Neutrophil (primary cell): Measurements from ENCODE around the gene ICAM3.
"Not testable (repeated sequence)": the region's sequence is repeated elsewhere in the genome, so short reads cannot be mapped to it uniquely, and the experiment has no call there.

ENCODE experiments used
- H3K27ac ChIP-seq: fragments of 200-600 bp; sonication (generic); 2 replicates; pipeline ENCODE4 v1.5.1; 2016; ENCODE audit warnings: mild to moderate bottlenecking, moderate library complexity
- H3K27me3 ChIP-seq: fragments of 200-600 bp; sonication (generic); 2 replicates; pipeline ENCODE4 v1.6.0; 2016; ENCODE audit warnings: mild to moderate bottlenecking
- H3K36me3 ChIP-seq: fragments of 200-600 bp; sonication (generic); 2 replicates; pipeline ENCODE4 v1.5.1; 2017
- H3K4me1 ChIP-seq, 2 experiments: fragments of 200-600 bp in 1 of 2; sonication (generic) in 1 of 2; 1 replicate in 1 of 2; 2 replicates in 1 of 2; pipeline versions ENCODE4 v1.5.1 to v1.6.1; 2013 to 2016; ENCODE audit warnings: low read depth in 1 of 2, low read length in 1 of 2, mild to moderate bottlenecking in 1 of 2, moderate library complexity in 1 of 2; ENCODE audit not compliant: control insufficient read depth in 1 of 2, insufficient read depth in 1 of 2
- H3K4me3 ChIP-seq, 2 experiments: fragments of 200-600 bp in 1 of 2; sonication (generic) in 1 of 2; 1 replicate in 1 of 2; 2 replicates in 1 of 2; pipeline ENCODE4 v1.5.1; 2013 to 2016; ENCODE audit warnings: low read depth in 1 of 2, low read length in 1 of 2, mild to moderate bottlenecking in 1 of 2, moderate library complexity in 1 of 2
- H3K9me3 ChIP-seq: fragments of 200-600 bp; sonication (generic); 2 replicates; pipeline ENCODE4 v1.5.1; 2016
- CTCF ChIP-seq: fragments of 200-600 bp; sonication (generic); IDR thresholded peaks from 2 replicates; pipeline ENCODE4 v1.5.1; 2016; ENCODE audit warnings: antibody characterized with exemption

The ICAM3 gene

GRCh38 chr19:10379880-10380312, 40.5 kb upstream of the ICAM3 start:
- no peaks in the 10 kb centered on the region for H3K27me3 ChIP-seq
- H3K4me1 ChIP-seq = peaks cover 28% of the 10 kb centered on the region in 2 experiments
- H3K4me3 ChIP-seq = peak overlapping the region; percentile 91 to 98
- H3K9me3 ChIP-seq = no peaks in the 10 kb centered on the region
- H3K36me3 ChIP-seq = peaks cover 36% of the 10 kb centered on the region
- TF ChIP-seq CTCF = no peak
- peak overlapping the region; percentile 95 for H3K27ac ChIP-seq

GRCh38 chr19:10378124-10378523, 38.7 kb upstream of the ICAM3 start:
- H3K27ac ChIP-seq = no peak overlapping the region
- H3K4me3 ChIP-seq = no peak overlapping the region
- H3K36me3 ChIP-seq = peaks cover 37% of the 10 kb centered on the region
- H3K27me3 ChIP-seq = no peaks in the 10 kb centered on the region
- H3K4me1 ChIP-seq = peaks cover 37 to 41% of the 10 kb centered on the region in 2 experiments
- H3K9me3 ChIP-seq = no peaks in the 10 kb centered on the region
- TF ChIP-seq CTCF = no peak

GRCh38 chr19:10377140-10377640, 37.8 kb upstream of the ICAM3 start:
- H3K27ac ChIP-seq = not testable (repeated sequence)
- H3K4me1 ChIP-seq = peaks cover 43 to 46% of the 10 kb centered on the region in 2 experiments

GRCh38 chr19:10374931-10375330, 35.5 kb upstream of the ICAM3 start:
- Histone ChIP-seq H3K27ac (peak overlapping the region; percentile 42), H3K4me1 (peaks cover 38 to 39% of the 10 kb centered on the region in 2 experiments), H3K36me3 (peaks cover 54% of the 10 kb centered on the region), H3K27me3 (no peaks in the 10 kb centered on the region), H3K4me3 (no peak overlapping the region), H3K9me3 (no peaks in the 10 kb centered on the region)
- TF ChIP-seq CTCF = no peak

More at GRCh38 chr19:10377140-10377640, 37.8 kb upstream of the ICAM3 start:
- not testable (repeated sequence) for H3K4me3 ChIP-seq, H3K27me3 ChIP-seq, H3K9me3 ChIP-seq
- peaks cover 37% of the 10 kb centered on the region for H3K36me3 ChIP-seq

GRCh38 chr19:10372690-10373089, 33.3 kb upstream of the ICAM3 start:
- H3K27me3 ChIP-seq = no peaks in the 10 kb centered on the region
- peak; percentile 10 for TF ChIP-seq CTCF
- H3K36me3 ChIP-seq = peaks cover 61% of the 10 kb centered on the region
- H3K4me1 ChIP-seq = peaks cover 20 to 33% of the 10 kb centered on the region in 2 experiments
- peak overlapping the region; percentile 89 for H3K27ac ChIP-seq
- peak overlapping the region; percentile 38 to 46 for H3K4me3 ChIP-seq
- no peaks in the 10 kb centered on the region for H3K9me3 ChIP-seq

- Histone ChIP-seq H3K4me3 (no peak overlapping the region), H3K27me3 (no peaks in the 10 kb centered on the region), H3K9me3 (no peaks in the 10 kb centered on the region), H3K27ac (no peak overlapping the region), H3K36me3 (peaks cover 83% of the 10 kb centered on the region), H3K4me1 (peaks cover 12 to 15% of the 10 kb centered on the region in 2 experiments)
- no peak for TF ChIP-seq CTCF
Observed at GRCh38 chr19:10368101-10368803, 28.8 kb upstream of the ICAM3 start.

- not testable (repeated sequence) for H3K27ac ChIP-seq, H3K4me3 ChIP-seq, H3K9me3 ChIP-seq, H3K27me3 ChIP-seq, H3K4me1 ChIP-seq
- H3K36me3 ChIP-seq = peaks cover 95% of the 10 kb centered on the region
Observed at GRCh38 chr19:10366950-10367512, 27.6 kb upstream of the ICAM3 start.
